GM19238 (cell line): ENCODE measurements around the gene FAM43B.

Source experiments
- DNase-seq: peaks from one replicate; pipeline ENCODE4 v3.0.0; 2011; ENCODE audit warnings: low spot score; ENCODE audit not compliant: insufficient read length

The FAM43B gene

DNA sequence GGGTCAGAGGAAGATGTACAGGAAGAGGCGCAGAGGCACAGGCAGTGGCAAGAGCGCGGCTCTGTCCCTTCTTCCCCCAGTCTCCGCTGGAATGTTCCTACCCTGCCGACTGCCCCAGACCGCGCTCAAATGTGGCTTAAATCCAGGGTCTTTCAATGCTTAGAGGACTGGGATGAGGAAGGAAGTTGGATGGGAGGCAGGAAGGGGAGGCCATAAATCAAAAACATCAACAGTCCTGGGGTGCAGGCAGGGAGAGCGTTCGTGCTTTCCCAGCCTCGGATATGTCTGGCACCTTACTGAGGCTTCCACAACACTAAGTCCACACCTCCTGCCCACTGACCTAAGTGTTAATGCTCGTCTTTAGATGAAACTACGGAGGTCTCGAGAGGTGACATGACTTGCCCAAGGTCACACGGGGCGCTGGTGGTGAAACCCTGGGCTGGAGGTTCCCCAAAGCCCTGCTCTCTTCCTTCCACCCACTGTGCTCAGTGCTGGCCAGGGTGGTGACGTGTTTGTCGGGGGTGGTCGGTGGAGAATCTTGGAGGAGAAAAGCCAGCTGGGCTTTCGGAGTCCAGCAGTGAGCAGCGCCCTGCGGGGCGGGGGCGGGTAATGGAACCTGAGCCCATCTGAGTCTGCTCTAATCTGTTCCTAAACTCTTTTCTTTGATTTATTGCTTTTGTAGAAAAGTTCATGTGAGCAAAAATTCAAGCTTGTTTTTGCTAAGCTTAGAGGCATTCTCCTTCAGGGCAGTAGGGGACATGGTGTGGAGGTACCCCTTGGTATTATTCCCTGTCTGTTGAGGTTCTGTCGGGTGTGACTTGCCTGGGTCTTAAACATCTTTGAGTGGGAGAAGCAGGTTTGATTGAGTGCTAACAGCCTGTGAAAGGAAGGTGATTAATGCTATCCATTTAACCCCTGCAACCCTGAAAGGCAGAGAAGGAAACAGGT, 37.2 kb downstream of the FAM43B start:
- DNase-seq, result no peak

DNA sequence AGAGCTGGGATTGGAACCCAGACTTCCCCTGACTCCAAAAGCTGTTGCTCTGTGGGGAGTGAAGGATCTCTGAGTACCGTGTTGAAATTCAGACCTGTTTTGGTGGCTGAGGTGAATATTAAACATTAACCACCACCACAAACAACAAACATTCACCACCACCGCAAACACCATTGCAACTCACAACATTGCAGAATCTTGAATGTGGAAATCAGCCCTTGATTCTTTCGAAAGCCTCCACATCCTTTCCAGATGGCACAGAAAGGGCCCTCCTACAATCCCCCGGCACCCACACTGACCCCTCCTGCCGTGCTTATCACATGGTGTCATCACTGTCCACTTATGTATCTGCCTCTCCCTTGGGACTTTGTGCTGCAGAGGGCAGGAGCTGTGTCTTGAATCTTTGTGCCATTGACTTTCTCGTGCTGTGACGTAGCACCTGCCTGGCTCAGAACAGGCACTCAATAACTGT, 38.0 kb downstream of the FAM43B start:
- DNase-seq, result no peak

DNA sequence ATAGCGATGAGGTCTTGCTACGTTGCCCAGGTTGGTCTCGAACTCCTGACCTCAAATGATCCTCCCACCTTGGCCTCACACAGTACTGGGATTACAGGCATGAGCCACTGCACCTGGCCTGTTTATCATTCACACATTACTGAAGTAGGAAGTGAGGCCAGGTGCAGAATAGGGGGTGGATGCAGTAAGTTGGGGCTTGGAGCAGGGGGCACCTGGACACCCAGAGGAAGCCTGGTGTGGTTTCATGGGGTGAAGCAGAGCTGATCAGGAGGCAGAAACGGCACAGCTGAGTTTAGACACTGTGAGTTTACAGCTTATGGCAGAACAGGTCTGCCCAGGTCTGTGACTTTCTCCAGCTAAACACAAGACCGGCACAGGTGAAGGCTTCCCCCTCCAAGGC, 41.4 kb downstream of the FAM43B start:
- no peak for DNase-seq

DNA sequence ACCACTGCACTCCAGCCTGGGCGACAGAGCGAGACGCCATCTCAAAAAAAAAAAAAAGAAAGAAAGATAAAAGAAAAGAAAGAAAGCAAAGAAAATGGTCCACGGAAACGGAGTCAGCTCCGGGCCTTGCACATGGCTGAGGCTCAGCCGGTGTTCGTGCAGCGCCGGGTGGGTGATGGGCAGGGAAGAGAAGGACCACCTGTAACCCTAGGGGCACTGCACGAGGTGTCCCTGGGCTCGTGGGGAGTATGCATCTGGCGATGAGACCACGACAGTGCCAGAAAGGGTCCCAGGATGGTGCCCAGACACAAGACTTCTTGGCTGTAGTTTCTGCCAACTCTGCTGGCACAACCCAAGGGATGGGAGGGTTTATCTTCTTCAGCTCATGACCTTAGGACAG, 42.4 kb downstream of the FAM43B start:
- no peak for DNase-seq

GRCh38 chr1:20596106-20596505, 43.7 kb downstream of the FAM43B start:
- no peak for DNase-seq

DNA sequence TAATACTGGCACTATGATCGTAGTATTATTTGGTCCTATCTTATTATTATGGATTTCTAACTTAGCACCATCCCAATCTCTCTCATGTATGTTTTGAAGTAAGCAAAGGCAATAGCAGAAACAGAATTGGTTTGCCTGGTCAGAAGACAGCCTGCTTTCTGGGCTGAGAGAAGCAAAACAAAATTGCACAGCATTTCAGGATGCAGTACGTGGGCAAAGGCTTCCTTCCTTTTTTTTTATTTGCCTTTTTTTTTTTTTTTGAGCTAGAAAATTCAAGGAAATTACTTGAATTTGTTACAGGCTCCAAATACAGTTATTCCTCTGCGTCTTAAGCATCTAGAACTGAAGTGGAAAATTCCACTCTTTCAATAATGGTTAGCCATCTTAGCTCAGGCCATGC, 45.3 kb downstream of the FAM43B start:
- DNase-seq, result no peak

GRCh38 chr1:20600156-20600555, 47.8 kb downstream of the FAM43B start:
- DNase-seq, result no peak

GRCh38 chr1:20601129-20601825, 48.9 kb downstream of the FAM43B start:
- no peak for DNase-seq

GRCh38 chr1:20602851-20603450, 50.6 kb downstream of the FAM43B start:
- no peak for DNase-seq

GRCh38 chr1:20603504-20604464, 51.4 kb downstream of the FAM43B start:
- DNase-seq, result no peak
